Prostate gland (tissue), 2 donors: ENCODE results near the gene PEAK1.

Experiments
- POLR2A ChIP-seq: fragments of 450-650 bp; IDR thresholded peaks from one replicate; pipeline ENCODE4 v1.6.1; 2016; ENCODE audit warnings: antibody characterized with exemption, mild to moderate bottlenecking
- POLR2AphosphoS5 ChIP-seq: sonication (generic); formaldehyde crosslinking; IDR thresholded peaks from one replicate; pipeline ENCODE4 v1.6.1; 2017; ENCODE audit warnings: antibody characterized with exemption
- TF ChIP-seq, protein P1 (sequence below), 4 experiments: fragments of 200-600 bp in 2 of 4; fragments of 450-650 bp in 2 of 4; sonication (generic) in 2 of 4; IDR thresholded peaks; 1 replicate in 3 of 4; 2 replicates in 1 of 4; pipeline ENCODE4 v1.5.1; 2016 to 2019; ENCODE audit warnings: antibody characterized with exemption in 4 of 4, mild to moderate bottlenecking in 2 of 4, moderate library complexity in 2 of 4

DNA sequence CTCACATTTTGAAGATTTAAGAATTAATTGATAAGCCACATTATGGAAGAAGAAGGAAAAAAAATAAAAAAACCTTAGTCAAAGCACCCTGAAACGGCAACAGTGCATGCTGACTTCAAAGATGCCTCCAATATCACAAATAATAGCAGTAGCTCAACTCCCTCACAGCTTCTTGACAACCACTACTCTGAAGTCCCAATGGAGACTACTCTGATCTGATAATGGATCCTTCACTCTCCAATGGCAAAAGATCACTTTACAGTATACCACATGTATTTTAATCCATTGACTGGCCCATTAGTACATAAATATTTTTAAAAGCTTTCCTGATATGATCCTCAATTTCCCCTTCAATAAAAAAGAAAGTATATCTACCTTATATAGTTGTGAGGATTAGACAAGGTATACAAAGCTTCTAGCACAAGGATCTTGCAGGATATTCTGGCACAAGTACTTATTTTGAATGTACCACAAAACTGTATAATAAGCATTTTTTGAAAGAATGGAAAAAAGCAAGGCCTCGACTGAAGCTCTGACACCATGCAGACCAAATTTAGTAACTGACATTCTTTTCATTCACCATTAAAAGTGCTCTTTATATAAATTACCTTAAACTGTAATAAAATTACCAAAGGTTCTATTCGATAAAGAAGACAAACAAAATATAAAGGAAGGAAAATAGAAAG is 91.9 kb downstream of the PEAK1 start:
- TF ChIP-seq, protein P1, sequence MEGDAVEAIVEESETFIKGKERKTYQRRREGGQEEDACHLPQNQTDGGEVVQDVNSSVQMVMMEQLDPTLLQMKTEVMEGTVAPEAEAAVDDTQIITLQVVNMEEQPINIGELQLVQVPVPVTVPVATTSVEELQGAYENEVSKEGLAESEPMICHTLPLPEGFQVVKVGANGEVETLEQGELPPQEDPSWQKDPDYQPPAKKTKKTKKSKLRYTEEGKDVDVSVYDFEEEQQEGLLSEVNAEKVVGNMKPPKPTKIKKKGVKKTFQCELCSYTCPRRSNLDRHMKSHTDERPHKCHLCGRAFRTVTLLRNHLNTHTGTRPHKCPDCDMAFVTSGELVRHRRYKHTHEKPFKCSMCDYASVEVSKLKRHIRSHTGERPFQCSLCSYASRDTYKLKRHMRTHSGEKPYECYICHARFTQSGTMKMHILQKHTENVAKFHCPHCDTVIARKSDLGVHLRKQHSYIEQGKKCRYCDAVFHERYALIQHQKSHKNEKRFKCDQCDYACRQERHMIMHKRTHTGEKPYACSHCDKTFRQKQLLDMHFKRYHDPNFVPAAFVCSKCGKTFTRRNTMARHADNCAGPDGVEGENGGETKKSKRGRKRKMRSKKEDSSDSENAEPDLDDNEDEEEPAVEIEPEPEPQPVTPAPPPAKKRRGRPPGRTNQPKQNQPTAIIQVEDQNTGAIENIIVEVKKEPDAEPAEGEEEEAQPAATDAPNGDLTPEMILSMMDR (IDR thresholded peaks at IDR 0.05) = no peak
- no peak for TF ChIP-seq POLR2A
- no peak for TF ChIP-seq POLR2AphosphoS5
